ENCODE measurements around the gene NHLRC4.

DNA sequence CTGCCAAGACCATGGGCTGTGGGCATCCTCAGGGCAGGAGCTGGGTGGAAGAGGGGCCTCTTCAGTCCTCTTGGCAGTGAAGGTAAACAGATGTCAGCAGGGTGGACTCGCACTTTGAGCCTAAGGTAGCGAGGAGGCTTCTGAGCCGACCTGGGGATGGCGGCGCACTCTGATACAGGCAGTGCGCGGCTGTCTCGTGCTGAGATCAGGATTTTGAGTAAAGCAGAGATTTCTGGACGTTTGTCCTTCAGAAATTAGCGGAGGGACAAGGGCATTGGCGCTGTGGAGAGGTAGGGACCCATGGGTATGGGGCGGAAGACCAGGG, 29.9 kb downstream of the NHLRC4 start:
- TF ChIP-seq, protein P1, sequence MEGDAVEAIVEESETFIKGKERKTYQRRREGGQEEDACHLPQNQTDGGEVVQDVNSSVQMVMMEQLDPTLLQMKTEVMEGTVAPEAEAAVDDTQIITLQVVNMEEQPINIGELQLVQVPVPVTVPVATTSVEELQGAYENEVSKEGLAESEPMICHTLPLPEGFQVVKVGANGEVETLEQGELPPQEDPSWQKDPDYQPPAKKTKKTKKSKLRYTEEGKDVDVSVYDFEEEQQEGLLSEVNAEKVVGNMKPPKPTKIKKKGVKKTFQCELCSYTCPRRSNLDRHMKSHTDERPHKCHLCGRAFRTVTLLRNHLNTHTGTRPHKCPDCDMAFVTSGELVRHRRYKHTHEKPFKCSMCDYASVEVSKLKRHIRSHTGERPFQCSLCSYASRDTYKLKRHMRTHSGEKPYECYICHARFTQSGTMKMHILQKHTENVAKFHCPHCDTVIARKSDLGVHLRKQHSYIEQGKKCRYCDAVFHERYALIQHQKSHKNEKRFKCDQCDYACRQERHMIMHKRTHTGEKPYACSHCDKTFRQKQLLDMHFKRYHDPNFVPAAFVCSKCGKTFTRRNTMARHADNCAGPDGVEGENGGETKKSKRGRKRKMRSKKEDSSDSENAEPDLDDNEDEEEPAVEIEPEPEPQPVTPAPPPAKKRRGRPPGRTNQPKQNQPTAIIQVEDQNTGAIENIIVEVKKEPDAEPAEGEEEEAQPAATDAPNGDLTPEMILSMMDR (conservative IDR thresholded peaks at IDR 0.05 in 1 of 2, IDR thresholded peaks at IDR 0.05 in 1 of 2; ENCODE audit: low read depth in 1 of 2, low read length in 2 of 2): no peak
- TF ChIP-seq EZH2 (IDR thresholded peaks at IDR 0.05; ENCODE audit: low read length, missing control alignments): no peak
